Activated naive CD4-positive, alpha-beta T cell (primary cell): ENCODE results near the gene CTR9.

Source experiments
- DNase-seq, 4 experiments: peaks; one replicate each; lab custom pipeline; 2025; lab: John Stamatoyannopoulos, UW

Gene CTR9

DNA sequence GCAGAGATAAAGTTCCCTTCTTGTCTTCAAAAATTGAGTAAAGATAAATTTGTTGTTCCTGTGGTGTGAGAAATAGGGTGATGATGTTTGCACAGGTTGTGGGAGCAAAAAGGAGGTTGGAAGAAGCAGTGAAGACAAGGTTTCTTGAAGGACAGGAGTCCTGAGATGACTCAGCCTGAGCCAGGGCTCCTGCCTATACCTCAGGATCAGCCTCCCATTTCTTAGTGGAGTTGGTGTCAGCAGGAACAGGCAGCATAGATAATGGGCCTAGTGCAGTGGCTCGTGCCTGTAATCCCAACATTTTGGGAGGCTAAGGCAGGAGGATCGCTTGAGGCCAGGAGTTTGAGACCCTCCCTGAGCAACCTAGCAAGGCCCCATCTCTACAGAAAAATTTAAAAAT lies 29.0 kb downstream of the CTR9 start:
- DNase-seq = no peak

DNA sequence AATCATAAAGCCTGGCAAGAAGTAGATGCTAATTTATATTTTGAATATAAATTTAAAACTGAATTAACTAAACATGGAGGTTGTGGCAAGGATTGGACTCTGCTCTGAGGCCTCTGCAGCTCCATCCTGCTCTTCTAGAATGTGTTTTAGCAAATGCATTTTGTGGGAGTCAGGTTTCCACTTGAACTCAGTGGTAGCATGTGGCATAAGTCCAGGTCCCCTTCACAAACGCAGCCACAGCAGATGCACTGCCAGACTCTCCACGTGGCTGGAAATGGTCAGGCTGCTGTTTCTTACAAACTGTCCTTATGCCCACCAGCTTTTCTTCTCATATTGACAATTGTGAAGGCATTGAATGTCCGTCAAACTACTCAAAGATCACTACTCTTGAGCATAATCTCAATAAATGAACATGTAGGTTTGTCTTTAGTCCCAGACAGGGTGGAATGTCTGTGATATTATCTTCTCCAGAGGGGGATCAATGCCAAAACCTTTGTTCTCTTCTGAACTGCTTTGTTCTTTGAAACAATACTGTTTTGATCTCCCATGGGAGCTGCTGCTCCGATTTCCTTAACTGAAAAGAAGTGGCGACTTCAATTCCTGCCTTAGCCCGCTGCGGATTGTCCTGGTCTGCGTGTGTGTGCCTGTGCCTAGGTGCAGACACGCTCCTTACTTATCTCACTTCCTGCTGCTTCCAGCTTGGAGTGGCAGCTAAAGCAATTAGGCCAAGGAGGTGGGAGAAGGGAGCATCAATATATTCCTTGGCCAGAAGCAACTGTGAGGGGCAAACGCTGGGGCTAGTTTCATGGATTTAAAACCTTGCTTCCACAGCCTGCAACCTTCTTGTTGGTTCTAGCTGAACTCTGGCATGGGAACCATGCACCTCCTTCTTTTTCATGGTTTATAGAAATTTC lies 33.4 kb downstream of the CTR9 start:
- no peak for DNase-seq

DNA sequence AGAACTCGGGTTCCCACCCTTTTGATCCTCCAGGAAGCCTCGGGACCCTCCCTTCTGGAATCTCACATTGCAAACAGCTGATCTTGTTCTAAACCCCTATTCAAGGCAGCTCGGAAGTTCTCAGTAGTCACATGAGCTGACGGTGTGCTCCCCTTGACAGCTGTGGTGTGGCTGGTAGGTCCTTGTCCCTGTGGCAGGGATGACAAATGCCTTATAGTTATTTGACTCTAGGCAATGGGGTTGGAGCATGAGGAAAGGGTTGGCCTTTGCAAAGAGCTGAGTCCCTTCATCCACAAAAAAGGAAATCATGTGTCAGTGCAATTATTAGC lies 34.1 kb downstream of the CTR9 start:
- no peak for DNase-seq

DNA sequence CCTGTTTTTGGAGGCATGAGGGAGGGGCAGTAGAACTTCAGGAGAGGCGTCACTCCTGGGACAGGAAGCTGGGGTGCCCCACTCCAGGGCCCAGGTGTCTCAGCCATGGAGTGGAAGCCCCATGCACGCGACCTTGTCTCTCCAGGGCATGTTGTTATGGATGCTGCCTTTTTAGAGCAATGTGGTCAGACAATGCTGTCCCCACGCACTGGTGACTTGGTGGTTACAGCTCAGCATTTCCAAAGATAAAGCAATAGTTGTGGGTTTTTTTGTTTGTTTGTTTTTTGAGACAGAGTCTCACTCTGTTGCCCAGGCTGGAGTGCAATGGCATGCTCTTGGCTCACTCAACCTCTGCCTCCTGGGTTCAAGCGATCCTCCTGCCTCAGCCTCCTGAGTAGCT lies 35.4 kb downstream of the CTR9 start:
- no peak for DNase-seq

DNA sequence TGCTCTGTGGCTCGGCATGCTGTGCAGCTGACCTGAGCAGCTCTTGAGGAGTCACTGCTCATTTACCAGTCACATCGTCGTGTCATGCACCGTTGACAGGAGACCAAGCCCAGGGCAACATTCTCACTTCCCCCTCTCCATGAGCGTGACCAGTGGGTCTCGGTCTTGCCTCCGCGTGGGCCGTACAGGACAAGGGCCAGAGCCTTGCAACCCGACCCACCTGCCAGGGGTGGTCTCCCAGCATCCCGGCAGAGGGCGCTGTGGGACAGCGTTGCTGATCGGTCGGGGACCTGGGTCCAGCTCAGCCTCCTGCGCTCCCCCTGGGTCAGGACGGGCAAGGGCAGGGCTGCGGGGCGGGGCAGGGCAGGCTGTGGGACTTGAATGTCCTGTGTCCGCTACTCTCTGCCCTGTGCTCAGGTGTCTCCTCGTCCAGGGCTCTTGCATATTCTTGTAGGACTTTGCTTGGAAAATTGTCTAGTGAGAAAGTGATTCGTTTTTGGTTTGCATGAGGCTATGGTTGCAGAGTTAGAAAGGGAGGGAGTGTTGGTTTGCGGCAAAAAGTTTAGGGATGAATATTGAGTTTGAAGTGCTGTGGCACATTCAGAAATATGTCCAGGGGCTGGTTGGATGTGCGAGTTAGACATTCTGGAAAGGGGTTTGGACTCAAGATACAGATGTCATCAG lies 41.5 kb downstream of the CTR9 start:
- peak; percentile 62 to 83 (median 80) for DNase-seq

DNA sequence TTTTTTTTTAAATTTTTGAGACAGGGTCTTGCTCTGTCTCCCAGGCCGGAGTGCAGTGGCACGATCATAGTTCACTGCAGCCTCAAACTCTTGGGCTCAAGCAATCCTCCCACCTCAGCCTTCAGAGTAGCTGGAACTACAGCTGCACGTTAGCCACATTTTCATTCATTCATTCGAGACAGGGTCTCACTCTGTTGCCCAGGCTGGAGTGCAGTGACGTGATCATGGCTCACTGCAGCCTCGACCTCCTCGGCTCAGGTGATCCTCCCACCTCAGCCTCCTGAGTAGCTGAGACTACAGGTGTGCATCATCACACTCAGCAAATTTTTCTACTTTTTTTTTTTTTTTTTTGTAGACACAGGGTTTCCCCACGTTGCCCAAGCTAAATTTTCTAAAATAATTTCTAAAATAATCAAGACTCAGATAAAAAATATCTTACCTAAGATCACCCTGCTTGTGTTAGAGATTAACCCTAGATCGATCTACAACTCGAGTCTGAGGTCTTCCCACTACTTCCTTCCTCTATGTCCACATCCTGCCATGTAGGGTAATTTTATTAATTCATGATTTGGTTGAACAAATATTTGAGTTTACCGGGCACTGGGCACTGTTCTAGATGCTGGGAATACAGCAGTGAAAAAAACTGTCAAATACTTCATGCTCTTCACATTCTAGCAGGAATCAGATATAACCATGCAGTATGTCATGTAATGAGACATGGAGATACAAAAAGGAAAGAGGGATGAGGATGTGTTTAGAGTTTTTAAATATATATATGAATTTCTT lies 42.6 kb downstream of the CTR9 start:
- DNase-seq = no peak

DNA sequence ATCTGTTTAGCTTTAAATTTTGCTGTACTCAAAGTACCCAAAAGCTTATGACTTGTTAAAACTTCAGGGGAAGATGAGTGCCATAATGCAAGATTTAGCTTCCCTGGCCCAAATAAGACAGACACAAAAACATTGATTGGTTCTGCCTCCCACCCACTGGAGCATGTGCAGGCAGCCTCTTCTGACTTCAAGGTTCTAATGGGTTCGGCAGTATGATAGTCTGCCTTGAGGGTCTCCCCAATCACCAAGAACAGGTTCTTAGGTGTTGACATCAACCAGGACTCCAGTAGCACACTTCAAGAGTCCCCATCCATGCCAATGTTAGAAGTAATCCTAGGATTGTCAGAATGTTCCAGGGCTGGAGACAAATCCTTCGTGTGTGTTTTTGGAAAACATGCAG lies 45.1 kb downstream of the CTR9 start:
- DNase-seq = no peak

DNA sequence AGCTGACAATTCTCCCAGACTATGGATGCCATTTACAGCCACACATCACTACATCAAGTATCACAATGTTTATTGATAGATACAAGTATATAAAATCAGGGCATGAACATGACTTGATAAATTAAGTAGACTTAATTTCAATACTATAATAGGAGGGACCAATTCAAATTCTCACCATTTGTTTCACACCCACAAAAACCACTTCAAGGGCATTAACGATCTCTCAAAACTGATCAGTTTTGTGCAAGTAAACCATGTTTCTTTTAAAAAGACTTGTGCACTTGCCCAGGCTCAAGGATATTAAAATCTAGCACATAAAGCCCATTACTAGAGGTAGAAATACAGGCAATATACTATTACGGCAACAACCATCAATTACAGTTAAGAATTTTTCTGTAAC lies 46.0 kb downstream of the CTR9 start:
- no peak for DNase-seq

DNA sequence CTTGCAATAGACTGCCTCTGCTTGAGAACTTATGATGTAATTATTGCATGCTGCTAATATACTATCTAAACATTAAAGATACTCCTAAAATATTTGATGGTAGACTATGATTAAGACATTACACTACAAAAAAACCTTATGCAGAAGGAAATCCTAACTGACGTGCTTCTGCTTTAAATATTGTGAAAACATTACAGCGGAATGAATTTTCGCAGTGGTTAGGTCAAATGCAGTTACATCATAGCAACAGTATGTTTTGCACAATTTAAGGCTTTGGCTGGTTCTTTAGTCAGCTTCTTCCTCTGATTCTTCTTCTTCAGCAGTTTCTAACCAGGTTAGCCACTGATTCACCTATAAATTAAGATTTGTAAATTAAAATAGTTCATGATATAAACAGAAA lies 46.5 kb downstream of the CTR9 start:
- DNase-seq = no peak

DNA sequence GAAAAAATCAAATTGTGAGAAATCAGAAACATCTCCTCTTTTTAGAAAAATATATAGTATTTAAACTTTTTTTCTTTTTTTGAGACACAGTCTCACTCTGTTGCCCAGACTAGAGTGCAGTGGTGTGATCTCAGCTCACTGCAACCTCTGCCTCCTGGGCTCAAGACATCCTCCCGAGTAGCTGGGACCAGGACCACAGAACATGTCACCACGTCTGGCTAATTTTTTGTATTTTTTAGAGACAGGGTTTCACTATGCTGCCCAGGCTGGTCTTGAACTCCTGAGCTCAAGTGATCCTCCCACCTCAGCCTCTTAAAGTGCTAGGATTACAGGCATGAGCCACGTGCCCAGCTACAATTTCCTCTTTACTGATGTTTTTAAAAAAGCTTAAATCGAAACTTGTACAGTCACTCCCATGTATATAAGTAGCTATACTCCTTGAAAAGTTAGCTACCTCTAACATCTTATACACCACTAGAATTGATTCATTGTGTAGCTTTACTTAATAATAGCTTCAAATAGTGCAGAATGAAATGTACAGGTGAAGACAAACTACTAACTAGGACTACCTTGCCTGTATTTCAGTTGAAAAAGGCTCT lies 47.4 kb downstream of the CTR9 start:
- no peak for DNase-seq

DNA sequence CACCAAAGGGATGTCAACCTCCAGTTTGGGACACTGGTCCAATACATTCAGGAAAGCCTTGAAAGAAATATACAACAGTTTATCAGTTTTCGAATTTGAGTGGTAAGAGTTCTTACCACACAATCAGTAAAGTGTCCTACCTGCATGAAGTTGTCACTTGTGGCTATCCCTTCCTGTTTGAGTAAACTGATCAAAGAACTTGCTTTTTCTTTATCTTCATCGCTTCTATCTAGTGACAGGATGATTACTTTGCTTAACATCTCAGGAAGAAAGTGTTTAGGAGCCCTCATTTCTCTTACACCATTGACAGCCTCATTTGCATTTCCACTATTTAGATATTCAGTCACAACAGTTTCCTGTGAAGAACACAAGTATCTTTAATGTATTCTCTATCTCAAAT lies 49.2 kb downstream of the CTR9 start:
- DNase-seq = no peak

DNA sequence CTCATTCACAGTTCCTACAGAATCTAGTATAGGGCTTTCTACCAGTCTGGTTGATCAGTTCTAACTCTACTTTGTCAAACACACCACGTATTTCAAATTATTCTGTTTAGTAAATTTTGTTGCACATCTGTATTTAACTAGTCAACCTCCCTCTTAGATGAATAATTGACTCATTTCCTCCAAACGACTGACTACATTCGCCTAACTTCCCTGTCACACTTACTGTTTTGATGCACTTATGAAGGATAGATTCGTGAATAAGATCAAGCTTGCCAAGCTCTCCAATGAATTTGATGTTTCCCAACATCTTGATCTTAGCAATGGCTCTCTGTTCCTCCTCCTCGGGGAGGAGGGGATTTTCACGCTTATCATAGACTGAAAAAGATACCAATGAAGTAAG lies 52.6 kb downstream of the CTR9 start:
- no peak for DNase-seq

DNA sequence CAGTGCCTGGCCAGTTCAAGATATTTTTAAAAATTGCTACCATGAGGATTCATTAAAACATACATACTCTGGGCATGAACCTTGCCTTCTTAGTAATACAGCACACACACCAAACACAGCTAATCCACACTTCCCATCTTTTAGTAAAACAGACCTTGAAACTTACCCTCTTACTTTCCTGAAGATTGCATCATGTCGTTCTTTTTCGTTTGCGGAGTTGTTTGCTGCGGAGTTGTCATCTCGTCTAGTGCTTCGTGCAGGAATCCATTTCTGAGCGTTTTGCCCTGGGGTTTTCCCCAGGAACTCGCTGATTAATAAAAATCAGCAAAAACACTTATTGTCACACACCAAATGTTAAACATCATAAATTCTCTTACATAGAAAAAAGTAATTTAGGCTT lies 54.7 kb downstream of the CTR9 start:
- DNase-seq = no peak

DNA sequence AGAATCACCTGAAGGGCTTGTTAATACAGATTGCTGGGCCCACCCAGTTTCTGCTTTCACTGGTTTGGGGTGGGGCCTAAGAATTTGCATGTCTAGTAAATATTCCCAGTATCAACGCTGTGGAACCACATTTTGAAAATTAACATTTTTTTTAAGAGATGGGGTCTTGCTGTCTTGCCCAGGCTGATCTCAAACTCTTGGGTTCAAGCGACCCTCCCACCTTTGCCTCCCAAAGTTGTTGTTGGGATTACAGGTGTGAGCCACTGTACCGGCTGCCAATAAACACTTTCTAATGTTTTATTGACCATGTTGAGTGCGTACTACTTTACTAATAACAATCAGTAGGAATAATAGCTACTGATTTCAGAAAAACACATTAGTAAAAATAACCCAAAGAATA lies 55.2 kb downstream of the CTR9 start:
- no peak for DNase-seq

DNA sequence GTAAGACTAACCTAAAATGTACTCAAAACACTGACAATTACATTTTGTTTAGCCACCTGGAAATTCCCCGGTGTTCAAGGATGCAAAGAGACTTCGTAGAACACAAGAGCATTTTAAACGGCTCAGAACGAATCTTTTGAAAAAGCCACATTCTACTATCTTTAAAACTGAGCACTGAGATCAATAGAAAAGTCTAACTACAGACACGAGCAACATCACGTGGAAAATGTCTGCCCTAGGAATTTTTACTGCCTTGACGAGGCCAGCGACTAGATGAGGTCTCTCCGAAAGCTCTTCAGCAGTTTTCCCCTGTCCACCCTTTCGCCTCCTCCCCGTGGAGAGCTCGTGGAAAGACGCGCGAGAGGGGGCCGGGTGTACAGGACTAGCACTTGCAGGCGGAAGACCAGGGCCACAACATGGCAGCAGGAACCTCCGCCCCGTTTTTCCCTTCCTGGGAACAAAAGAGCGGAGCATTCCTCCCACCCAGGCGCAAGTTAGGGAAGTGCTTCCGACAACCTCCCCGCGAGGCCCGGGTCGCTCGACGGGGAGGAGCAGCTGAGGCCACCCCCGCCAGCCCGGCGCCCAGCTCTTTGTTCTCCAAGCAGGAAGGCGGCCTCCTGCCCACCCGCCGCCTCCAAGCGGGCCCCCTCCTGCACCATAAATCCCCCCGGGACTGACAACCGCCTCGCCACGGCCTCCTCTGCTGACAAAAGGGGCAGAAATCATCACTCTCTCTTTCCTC lies 56.6 kb downstream of the CTR9 start:
- peak; percentile 22 to 55 (median 40) for DNase-seq

DNA sequence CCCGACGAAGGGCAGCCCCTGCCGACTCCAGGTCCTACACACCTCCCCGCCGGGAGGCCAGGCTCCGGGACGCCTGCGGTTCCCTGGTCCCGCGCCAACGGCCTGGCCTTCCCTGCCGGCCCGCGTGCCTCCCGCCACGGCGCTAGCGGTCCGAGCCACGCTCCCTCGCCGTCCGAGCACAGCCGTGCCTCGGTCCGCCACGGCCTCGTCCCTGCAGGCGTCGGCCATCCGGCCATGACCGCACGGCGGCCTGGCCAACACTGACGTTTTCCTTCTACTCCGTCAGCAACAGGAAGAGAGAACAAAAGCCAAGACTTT lies 57.1 kb downstream of the CTR9 start:
- DNase-seq = no peak

DNA sequence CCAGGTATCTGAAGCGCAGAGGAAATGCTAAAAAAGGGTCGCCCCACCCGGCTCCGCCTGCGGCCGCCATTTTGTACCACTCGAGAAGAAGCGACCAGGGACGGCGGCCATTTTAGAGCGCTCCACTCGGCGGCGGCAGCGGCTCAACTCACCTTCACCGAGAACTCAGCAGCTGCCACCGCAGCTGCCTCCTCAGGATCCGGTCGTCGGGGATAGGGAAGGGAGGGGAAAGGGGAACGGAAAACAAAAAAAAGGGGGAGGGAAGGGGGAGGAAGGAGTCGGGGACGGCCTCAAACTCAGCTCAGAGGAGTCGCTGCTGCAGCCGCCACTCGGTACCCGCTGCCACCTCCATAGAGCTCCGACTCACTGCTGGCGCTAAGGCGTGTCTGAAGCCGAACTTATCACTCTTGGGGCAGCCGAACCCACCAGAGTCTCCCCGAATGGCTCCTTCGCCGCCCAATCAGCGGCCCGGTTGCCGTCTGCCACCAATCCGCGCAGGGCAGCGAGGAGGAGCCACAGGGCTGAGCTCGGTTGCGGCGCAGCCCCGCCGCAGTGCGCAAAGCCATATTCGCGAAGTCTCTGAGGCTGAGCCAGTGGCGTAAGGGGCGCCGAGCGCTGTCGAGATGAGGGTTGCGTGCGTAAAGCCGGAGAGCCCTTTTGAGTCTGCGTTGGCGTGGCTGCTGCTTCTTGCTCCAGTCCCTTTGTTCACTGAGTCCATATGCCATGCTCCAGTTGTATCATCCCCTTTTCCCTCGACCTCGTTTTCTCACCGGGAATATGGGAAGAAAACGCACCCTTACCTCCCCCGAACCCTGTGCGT lies 57.7 kb downstream of the CTR9 start, which contains the start of gene EIF4G2:
EIF4G2 (minus strand) TSS at position 374 of the 820 bp plus-strand sequence.
- DNase-seq = peak; percentile 96 to 98 (median 98)

DNA sequence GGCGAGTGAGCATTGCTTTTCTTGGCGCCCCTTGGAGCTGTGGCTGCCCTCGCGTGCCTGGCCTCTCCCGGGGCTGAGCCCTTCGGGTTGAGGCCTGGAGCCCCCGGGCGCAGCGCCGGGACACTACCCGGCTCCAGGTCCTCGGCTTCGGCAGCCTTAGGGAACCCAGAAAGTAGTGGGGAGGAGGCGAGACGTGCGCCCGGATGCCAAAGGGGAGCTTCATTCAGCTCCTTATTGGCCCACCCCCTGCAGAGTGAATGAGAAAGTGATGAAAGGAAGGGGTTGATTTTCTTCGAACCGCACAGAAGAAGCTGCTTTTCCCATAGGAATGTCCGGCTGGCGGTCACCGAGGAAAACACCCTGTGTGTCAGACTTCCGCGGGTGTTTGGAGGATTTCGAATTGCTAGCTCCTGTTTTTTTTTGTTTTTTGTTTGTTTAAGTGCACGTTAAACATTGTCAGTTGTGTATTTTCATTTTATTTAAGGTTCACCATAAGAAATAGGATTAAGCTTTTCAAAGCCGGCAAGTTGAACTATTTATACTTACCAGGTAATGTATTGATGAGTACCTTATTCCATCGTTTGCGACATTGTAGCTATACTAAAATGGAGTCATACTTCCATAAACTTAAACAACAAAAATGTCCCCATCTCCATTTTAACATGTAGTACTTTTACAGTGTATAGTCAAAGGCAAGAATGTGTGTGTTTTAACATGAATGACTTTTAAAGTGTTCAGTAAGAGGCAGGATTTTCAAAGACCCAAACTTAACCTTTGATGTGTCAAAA lies 58.5 kb downstream of the CTR9 start:
- peak; percentile 33 to 61 (median 46) for DNase-seq

DNA sequence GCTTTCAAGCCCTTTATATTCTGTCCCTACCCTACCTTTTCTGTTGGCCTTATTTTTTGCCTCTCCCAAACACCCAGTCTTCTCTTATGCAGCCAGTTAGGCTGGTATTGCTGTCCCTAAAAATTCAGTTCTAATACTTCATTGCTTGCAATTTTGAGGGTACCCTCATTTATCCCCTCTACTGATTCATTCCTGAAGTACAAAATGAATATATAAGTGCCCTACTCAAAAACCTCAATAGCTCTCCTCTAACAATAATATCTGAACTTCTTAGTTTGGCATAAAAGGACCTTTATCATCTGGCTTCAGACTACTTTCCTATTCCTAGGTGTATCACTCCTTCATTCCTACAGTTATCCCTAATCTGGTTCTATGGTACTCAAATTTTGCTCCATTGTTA lies 62.9 kb downstream of the CTR9 start:
- no peak for DNase-seq

DNA sequence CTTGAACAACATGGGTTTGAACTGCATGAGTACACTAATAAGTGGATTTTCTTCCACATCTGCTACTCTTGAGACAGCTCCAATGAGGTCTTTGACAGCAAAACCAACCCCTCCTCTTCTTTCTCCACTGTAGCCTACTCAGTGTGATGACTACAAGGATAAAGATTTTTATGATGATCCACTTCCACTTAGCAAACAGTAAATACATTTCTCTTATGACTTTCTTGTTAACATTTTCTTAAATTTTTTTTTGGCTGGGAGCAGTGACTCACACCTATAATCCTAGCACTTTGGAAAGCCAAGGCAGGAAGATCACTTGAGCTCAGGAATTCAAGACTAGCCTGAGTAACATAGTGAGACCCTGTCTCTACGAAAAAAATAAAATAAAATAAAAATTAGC lies 67.5 kb downstream of the CTR9 start:
- no peak for DNase-seq
